ENCODE data around the gene TUT4.

Gene TUT4

DNA sequence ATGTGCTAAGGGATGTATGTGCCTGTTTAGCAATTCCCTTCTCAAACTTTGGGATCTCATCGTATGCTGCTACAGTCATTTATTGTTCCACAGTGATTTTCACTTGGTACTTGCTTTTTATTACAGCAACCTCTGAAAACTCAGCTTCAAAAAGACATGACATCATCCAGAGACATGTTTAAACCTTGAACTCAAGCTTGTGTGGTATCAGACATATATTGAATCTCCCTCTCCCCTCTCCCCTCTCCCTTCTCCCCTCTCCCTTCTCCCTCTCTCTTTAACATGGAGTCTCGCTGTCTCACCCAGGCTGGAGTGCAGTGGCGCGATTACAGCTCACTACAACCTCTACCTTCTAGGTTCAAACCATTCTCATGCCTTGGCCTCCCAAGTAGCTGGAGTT is 19.5 kb upstream of the TUT4 start:
- no peak for DNase-seq (ENCODE audit: extremely low read depth, low read depth)
- TF ChIP-seq, protein P1, sequence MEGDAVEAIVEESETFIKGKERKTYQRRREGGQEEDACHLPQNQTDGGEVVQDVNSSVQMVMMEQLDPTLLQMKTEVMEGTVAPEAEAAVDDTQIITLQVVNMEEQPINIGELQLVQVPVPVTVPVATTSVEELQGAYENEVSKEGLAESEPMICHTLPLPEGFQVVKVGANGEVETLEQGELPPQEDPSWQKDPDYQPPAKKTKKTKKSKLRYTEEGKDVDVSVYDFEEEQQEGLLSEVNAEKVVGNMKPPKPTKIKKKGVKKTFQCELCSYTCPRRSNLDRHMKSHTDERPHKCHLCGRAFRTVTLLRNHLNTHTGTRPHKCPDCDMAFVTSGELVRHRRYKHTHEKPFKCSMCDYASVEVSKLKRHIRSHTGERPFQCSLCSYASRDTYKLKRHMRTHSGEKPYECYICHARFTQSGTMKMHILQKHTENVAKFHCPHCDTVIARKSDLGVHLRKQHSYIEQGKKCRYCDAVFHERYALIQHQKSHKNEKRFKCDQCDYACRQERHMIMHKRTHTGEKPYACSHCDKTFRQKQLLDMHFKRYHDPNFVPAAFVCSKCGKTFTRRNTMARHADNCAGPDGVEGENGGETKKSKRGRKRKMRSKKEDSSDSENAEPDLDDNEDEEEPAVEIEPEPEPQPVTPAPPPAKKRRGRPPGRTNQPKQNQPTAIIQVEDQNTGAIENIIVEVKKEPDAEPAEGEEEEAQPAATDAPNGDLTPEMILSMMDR (IDR thresholded peaks at IDR 0.05; ENCODE audit: low read depth, low read length), result no peak

DNA sequence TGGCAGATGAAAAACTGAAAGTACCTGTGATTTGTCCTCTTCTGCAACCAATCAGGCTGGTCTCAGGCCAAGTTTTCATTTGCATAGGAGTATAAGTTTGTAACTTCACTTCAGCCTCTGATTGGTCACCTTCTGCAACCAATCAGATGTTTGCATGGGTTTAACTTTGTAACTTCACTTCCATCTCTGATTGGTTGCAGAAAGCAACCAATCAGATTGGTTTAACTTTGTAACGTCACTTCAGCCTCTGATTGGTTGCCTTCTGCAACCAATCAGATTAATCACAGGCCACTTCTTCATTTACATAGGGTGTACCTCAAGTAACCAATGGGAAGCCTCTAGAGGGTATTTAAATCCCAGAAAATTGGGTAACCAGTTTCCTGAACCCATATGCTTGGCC is 18.9 kb upstream of the TUT4 start:
- TF ChIP-seq, protein P1 (IDR thresholded peaks at IDR 0.05; ENCODE audit: low read depth, low read length), result no peak
- no peak for DNase-seq (ENCODE audit: extremely low read depth, low read depth)

DNA sequence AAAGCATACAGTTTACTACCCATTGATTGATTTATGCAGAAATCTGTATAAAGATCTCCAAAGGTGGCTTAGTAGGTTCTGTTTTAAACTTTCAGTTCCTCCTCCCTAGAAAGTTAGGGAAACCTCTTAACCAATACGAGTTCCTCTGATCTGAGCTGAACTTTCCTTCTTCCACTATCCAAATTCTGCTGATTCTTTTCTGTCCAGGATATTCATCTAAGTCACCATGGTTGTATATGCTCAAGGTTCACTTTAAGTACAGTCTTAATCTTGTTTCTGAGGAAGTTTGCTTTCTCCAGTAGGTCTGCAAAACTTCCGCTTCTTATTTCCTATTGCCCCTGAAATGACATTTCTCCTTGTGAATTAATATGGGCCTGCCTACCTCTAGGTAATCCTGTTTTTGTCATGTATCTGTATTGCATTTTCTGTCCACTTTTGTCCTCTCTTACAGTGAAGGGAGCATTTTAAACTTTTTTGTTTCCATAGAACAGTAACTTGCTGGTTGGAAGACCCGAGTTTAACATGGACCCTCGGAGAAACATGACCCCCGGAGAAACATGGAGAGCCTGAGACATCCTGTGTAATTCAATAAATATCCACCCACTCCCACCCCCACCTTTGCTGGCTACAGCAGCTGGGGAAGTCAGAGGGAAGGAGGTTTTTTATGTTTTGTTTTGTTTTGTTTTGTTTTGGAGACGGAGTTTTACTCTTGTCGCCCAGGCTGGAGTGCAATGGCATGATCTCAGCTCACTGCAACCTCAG is 16.7 kb upstream of the TUT4 start:
- TF ChIP-seq, protein P1 (IDR thresholded peaks at IDR 0.05; ENCODE audit: low read depth, low read length), result no peak
- no peak for DNase-seq (ENCODE audit: extremely low read depth, low read depth)

DNA sequence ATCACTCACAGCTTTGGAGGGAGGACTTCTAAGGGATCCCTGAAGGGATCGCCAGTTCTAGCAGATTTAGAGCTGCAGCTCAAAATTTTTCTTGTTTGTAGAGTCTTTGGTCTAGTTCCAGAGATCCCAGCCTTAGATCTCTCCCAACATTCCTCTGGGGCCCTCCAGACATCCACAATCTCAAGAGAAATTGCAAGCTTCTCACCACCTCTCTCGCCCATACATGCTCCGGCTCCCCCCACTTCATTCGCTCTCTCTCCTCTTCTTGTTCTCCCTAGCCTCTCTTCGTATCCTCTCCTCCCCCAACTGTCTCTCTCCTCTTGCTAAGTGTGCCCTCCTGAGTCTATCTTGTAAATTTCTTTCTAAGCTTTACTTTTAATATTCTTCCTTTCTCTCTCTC is 15.1 kb upstream of the TUT4 start:
- DNase-seq (ENCODE audit: extremely low read depth, low read depth), result no peak
- TF ChIP-seq, protein P1 (IDR thresholded peaks at IDR 0.05; ENCODE audit: low read depth, low read length), result no peak

DNA sequence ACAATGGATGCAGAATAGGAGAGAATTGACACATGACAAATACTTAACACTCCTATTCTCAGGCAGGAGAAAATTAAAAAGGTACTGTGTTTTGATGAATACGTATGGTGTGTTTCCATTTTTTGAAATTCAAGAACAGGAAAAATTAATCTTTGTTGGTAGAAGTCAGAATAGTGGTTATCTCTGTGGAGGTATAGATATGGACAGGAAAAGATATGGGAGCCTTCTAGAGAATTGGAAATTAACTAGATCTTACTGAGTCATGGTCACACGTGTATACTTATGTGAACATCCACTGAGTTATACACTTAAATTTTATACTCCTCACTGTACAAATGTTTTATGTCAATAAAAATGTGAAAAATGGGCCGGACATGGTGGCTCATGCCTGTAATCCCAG is 9.9 kb upstream of the TUT4 start:
- TF ChIP-seq, protein P1 (IDR thresholded peaks at IDR 0.05; ENCODE audit: low read depth, low read length), result no peak
- no peak for DNase-seq (ENCODE audit: extremely low read depth, low read depth)

DNA sequence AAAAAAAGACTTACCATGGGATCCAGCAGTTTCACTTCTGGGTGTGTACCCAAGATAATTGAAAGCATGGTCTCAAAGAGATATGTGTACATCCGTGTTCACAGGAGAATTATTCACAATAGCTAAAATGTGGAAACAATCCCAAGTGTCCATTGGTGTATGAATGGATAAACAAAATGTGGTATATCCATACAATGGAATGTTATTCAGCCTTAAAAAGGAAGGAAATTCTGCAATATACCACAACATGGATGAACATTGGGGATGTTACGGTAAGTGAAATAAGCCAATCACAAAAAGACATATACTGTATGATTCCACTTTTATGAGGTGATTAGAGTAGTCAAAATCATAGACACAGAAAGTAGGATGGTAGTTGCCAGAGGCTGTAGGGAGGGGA is 7.0 kb upstream of the TUT4 start:
- DNase-seq (ENCODE audit: extremely low read depth, low read depth), result no peak
- TF ChIP-seq, protein P1 (IDR thresholded peaks at IDR 0.05; ENCODE audit: low read depth, low read length), result no peak

DNA sequence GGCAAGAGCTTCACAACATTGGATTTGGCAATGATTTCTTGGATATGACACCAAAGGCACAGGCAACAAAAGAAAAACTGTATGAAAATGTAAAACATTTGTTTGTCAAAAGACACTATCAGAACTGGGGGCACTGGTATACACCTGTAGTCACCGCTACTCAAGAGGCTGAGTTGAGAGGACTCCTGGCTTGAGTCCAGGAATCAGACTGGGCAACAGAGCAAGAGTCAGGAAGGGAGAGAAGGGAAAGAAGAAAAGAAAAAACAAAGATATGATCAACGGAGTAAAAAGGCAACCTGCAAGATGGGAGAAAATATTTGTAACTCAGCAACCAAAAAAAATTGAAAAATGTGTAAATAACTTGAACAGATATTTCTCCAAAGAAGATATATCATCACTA is 6.0 kb upstream of the TUT4 start:
- no peak for DNase-seq (ENCODE audit: extremely low read depth, low read depth)
- TF ChIP-seq, protein P1 (IDR thresholded peaks at IDR 0.05; ENCODE audit: low read depth, low read length), result no peak

All from AG09319 (cell line).